NCI-H2029 treated with DMSO at 0.1 percent for 48 hours (cell line): Measurements from ENCODE around the gene SLAMF1.
"Not testable (repeated sequence)": the region's sequence is repeated elsewhere in the genome, so short reads cannot be mapped to it uniquely, and the experiment has no call there.

Experiments
- DNase-seq: peaks from one replicate; lab custom pipeline; 2025; lab: John Stamatoyannopoulos, UW

SLAMF1 gene

DNA sequence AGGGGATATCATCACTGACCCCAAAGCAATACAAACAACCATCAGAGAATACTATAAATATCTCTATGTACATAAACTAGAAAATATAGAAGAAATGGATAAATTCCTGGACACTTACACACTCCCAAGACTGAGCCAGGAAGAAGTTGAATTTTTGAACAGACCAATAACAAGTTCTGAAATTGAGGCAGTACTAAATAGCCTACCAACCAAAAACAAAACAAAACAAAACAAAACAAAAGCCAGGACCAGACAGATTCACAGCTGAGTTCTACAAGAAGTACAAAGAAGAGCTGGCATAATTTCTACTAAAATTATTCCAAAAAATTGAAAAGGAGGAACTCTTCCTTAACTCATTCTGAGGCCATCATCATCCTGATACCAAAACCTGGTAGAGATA, 86.0 kb downstream of the SLAMF1 start:
- DNase-seq, result no peak

DNA sequence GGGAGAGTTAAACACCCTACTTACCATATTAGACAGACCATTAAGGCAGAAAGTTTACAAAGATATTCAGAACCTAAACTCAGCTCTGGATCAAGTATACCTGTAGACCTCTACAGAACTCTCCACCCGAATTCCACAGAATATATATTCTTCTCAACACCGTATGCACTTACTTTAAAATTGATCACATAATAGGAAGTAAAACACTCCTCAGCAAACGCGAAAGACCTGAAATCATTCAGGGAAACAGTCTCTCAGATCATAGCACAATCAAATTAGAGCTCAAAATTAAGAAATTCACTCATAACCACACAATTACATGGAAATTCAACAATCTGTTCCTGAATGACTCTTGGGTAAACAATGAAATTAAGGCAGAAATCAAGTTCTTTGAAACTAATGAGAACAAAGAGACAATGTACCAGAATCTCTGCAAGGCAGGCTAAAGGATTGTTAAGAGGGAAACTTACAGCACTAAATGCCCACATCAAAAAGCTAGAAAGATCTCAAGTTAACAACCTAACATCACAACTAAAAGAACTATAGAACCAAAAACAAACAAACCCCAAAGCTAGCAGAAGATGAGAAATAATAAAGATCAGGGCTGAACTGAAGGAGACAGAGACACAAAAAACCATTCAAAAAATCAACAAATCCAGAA, 86.7 kb downstream of the SLAMF1 start:
- DNase-seq, result no peak

DNA sequence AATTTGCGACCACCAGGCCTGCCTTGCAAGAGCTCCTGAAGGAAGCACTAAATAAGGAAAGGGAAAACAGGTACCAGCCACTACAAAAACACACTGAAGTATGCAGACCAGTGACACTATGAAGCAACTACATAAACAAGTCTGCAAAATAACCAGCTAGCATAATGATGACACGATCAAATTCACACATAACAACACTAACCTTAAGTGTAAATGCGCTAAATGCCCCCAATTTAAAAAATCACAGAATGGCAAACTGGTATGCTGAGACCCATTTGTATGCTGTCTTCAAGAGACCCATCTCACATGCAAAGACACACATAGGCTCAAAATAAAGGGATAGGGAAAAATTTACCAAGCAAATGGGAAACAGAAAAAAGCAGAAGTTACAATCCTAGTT, 87.4 kb downstream of the SLAMF1 start:
- not testable (repeated sequence) for DNase-seq

- no peak for DNase-seq
Observed at GRCh38 chr1:160558660-160559380, 88.0 kb downstream of the SLAMF1 start.
